HepG2 (cell line): ENCODE results near the gene NPW. TPM values are rescaled to one million over a fixed set of nuclear protein-coding genes. Genes with fewer than 3 reads are reported as not detected.

ENCODE experiments used
- AGO1 ChIP-seq: fragments of 200-400 bp; formaldehyde crosslinking; IDR thresholded peaks from 2 replicates; pipeline ENCODE4 v1.6.1; 2017; ENCODE audit warnings: mild to moderate bottlenecking, low read depth, low read length, moderate library complexity; ENCODE audit not compliant: poor library complexity, severe bottlenecking
- ARNTL ChIP-seq: sonication (generic); formaldehyde crosslinking; IDR thresholded peaks from 2 replicates; pipeline ENCODE4 v1.4.0; 2020; ENCODE audit warnings: mild to moderate bottlenecking, missing genetic modification reagents
- CCDC6 ChIP-seq: sonication (generic); formaldehyde crosslinking; IDR thresholded peaks from 2 replicates; pipeline ENCODE4 v1.8.1; 2022; ENCODE audit warnings: mild to moderate bottlenecking, missing genetic modification reagents, moderate library complexity
- ERF ChIP-seq: IDR thresholded peaks from 2 replicates; pipeline ENCODE4 v1.6.1; 2018; ENCODE audit warnings: missing biosample characterization, missing genetic modification reagents
- FOXO1 ChIP-seq: sonication (generic); formaldehyde crosslinking; IDR thresholded peaks from 2 replicates; pipeline ENCODE4 v1.4.0; 2020; ENCODE audit warnings: missing genetic modification reagents
- GABPA ChIP-seq, 2 experiments: IDR thresholded peaks; 2 replicates each; pipeline ENCODE4 v1.6.1; 2011 to 2016; ENCODE audit warnings: low read depth in 2 of 2, low read length in 1 of 2, missing biosample characterization in 1 of 2, missing genetic modification characterization in 1 of 2
- GLI4 ChIP-seq: sonication (generic); formaldehyde crosslinking; IDR thresholded peaks from 2 replicates; pipeline ENCODE4 v1.5.1; 2020; ENCODE audit warnings: missing genetic modification reagents, mild to moderate bottlenecking, moderate library complexity, borderline replicate concordance
- HOXD1 ChIP-seq: sonication (generic); formaldehyde crosslinking; IDR thresholded peaks from 2 replicates; pipeline ENCODE4 v1.5.0; 2020; ENCODE audit warnings: missing genetic modification reagents
- ISX ChIP-seq: sonication (generic); formaldehyde crosslinking; conservative IDR thresholded peaks from 2 replicates; pipeline ENCODE4 v1.5.0; 2020; ENCODE audit warnings: missing genetic modification reagents
- MAFK ChIP-seq, 2 experiments: IDR thresholded peaks in 1 of 2; conservative IDR thresholded peaks in 1 of 2; 2 replicates each; pipeline ENCODE4 v1.6.1; 2011; ENCODE audit warnings: improper control_type of control experiment in 2 of 2, low read length in 2 of 2
- MAX ChIP-seq: IDR thresholded peaks from 2 replicates; pipeline ENCODE4 v1.6.1; 2012; ENCODE audit warnings: inconsistent platforms
- MAZ ChIP-seq, 2 experiments: sonication (generic) in 1 of 2; formaldehyde crosslinking in 1 of 2; IDR thresholded peaks; 2 replicates each; pipeline versions ENCODE4 v1.5.0 to v1.6.1; 2012 to 2020; ENCODE audit warnings: low read depth in 2 of 2, mild to moderate bottlenecking in 2 of 2, borderline replicate concordance in 1 of 2, improper control_type of control experiment in 1 of 2, low read length in 1 of 2, missing genetic modification reagents in 1 of 2, moderate library complexity in 1 of 2
- NFATC3 ChIP-seq: sonication (generic); formaldehyde crosslinking; IDR thresholded peaks from 2 replicates; pipeline ENCODE4 v1.5.1; 2020; ENCODE audit warnings: mild to moderate bottlenecking, missing genetic modification reagents
- NR2F6 ChIP-seq, 2 experiments: IDR thresholded peaks; 2 replicates each; pipeline ENCODE4 v1.6.1; 2016; ENCODE audit warnings: antibody characterized with exemption in 1 of 2, mild to moderate bottlenecking in 1 of 2
- PITX1 ChIP-seq: sonication (generic); formaldehyde crosslinking; IDR thresholded peaks from 2 replicates; pipeline ENCODE4 v1.5.1; 2020; ENCODE audit warnings: mild to moderate bottlenecking, missing genetic modification reagents
- RAD21 ChIP-seq: fragments of 450-650 bp; formaldehyde crosslinking; IDR thresholded peaks from 2 replicates; pipeline ENCODE4 v1.5.0; 2020; ENCODE audit warnings: mild to moderate bottlenecking
- RARA ChIP-seq: IDR thresholded peaks from 2 replicates; pipeline ENCODE4 v1.6.1; 2016; ENCODE audit warnings: missing genetic modification reagents, missing compliant biosample characterization
- SRSF4 ChIP-seq: fragments of 200-400 bp; formaldehyde crosslinking; IDR thresholded peaks from one replicate; pipeline ENCODE4 v1.6.1; 2018; ENCODE audit warnings: mild to moderate bottlenecking, low read depth, low read length, moderate library complexity; ENCODE audit not compliant: poor library complexity, severe bottlenecking
- TARDBP ChIP-seq: sonication (generic); formaldehyde crosslinking; IDR thresholded peaks from 2 replicates; pipeline ENCODE4 v1.8.0; 2022; ENCODE audit warnings: mild to moderate bottlenecking, missing genetic modification reagents
- TBP ChIP-seq: sonication (generic); formaldehyde crosslinking; IDR thresholded peaks from 2 replicates; pipeline ENCODE4 v1.5.0; 2020; ENCODE audit warnings: missing genetic modification reagents
- UBTF ChIP-seq: sonication (generic); formaldehyde crosslinking; IDR thresholded peaks from 2 replicates; pipeline ENCODE4 v1.4.0; 2020; ENCODE audit warnings: mild to moderate bottlenecking, missing genetic modification reagents
- ZFAT ChIP-seq: sonication (generic); formaldehyde crosslinking; conservative IDR thresholded peaks from 2 replicates; pipeline ENCODE4 v1.8.1; 2023; ENCODE audit warnings: missing genetic modification reagents, inconsistent platforms
- ZFY ChIP-seq: sonication (generic); formaldehyde crosslinking; IDR thresholded peaks from 2 replicates; pipeline ENCODE4 v1.4.0; 2020; ENCODE audit warnings: missing genetic modification reagents
- ZNF670 ChIP-seq: sonication (generic); formaldehyde crosslinking; IDR thresholded peaks from 2 replicates; pipeline ENCODE4 v1.8.0; 2022; ENCODE audit warnings: mild to moderate bottlenecking, missing genetic modification reagents, borderline replicate concordance
- ZNF773 ChIP-seq: sonication (generic); formaldehyde crosslinking; IDR thresholded peaks from 2 replicates; pipeline ENCODE4 v1.4.0; 2020; ENCODE audit warnings: missing genetic modification reagents, borderline replicate concordance
- polyA plus RNA-seq, 8 experiments: library from polyadenylated mRNA; depleted of rRNA in 3 of 8; stranded (reverse) in 7 of 8; unstranded in 1 of 8; fragments of >200 nt; fragmentation: Illumina TruSeq in 4 of 8; extraction: Trizol in 4 of 8; gene quantifications; 2 replicates each; pipeline versions ENCODE4 v1.2.1 to v1.2.3, GENCODE V29; 2011 to 2016; ENCODE audit warnings: low read depth in 4 of 8, missing spikeins in 1 of 8, mixed read lengths in 1 of 8; ENCODE audit not compliant: insufficient read depth in 1 of 8
- total RNA-seq, 5 experiments: library from RNA; depleted of rRNA; stranded (reverse); fragments of >200 nt; fragmentation: Illumina TruSeq; extraction: Trizol; gene quantifications; 2 replicates each; pipeline ENCODE4 v1.2.3, GENCODE V29; 2016; ENCODE audit warnings: low read depth in 1 of 5
- TF ChIP-seq, protein P1 (sequence below): IDR thresholded peaks from 2 replicates; pipeline ENCODE4 v1.6.1; 2018; ENCODE audit warnings: missing genetic modification reagents

Gene NPW
- total and polyA plus RNA-seq, 2 of the 13 experiments (the other 11 are each of a cell fraction or from before 2014, with no cell fraction given) = 0.24 to 0.97 TPM

GRCh38 chr16:2039274-2040031 lies 19.9 kb downstream of the NPW start (continued):
- TF ChIP-seq CCDC6 (CRISPR knock-in tag) (peak; percentile 73; the same call in 1 of the 2 replicates), NFATC3 (CRISPR knock-in tag) (no peak), MAX (peak; percentile 80; the same call in 1 of the 2 replicates), MAFK (conservative IDR thresholded peaks at IDR 0.05 in 1 of 2, IDR thresholded peaks at IDR 0.05 in 1 of 2; ENCODE audit: low read length in 2 of 2) (no peak), AGO1 (peak; percentile 94), ISX (no peak), RAD21 (CRISPR knock-in tag) (0 out of 2 replicates have a peak, but pooled peaks have one; percentile 11), UBTF (peak; percentile 90), GABPA (IDR thresholded peaks at IDR 0.05; ENCODE audit: low read depth, low read length) (no peak), GABPA (CRISPR knock-in tag; IDR thresholded peaks at IDR 0.05; ENCODE audit: low read depth) (peak; percentile 26; the same call in 1 of the 2 replicates), MAZ (IDR thresholded peaks at IDR 0.05; ENCODE audit: borderline replicate concordance, low read depth, low read length) (no peak), MAZ (CRISPR knock-in tag; IDR thresholded peaks at IDR 0.05; ENCODE audit: low read depth) (peak; percentile 74), TBP (CRISPR knock-in tag) (no peak), SRSF4 (no peak), ERF (peak; percentile 79), ZNF773 (CRISPR knock-in tag) (peak; percentile 81; the same call in 1 of the 2 replicates), PITX1 (CRISPR knock-in tag) (peak; percentile 86), ZNF670 (CRISPR knock-in tag) (0 out of 2 replicates have a peak, but pooled peaks have one; percentile 85), FOXO1 (CRISPR knock-in tag) (peak; percentile 67; the same call in 1 of the 2 replicates), HOXD1 (CRISPR knock-in tag) (peak; percentile 57; the same call in 1 of the 2 replicates), ZFY (peak; percentile 38; the same call in 1 of the 2 replicates), TARDBP (CRISPR knock-in tag) (peak; percentile 83), ZFAT (CRISPR knock-in tag) (no peak), NR2F6 (IDR thresholded peaks at IDR 0.05) (peak; percentile 95), NR2F6 (CRISPR knock-in tag; IDR thresholded peaks at IDR 0.05) (peak; percentile 97), RARA (CRISPR knock-in tag) (peak; percentile 92), ARNTL (CRISPR knock-in tag) (peak; percentile 58), GLI4 (CRISPR knock-in tag) (no peak)
- TF ChIP-seq, protein P1, sequence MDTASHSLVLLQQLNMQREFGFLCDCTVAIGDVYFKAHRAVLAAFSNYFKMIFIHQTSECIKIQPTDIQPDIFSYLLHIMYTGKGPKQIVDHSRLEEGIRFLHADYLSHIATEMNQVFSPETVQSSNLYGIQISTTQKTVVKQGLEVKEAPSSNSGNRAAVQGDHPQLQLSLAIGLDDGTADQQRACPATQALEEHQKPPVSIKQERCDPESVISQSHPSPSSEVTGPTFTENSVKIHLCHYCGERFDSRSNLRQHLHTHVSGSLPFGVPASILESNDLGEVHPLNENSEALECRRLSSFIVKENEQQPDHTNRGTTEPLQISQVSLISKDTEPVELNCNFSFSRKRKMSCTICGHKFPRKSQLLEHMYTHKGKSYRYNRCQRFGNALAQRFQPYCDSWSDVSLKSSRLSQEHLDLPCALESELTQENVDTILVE (CRISPR knock-in tag) = peak; percentile 50; the same call in 1 of the 2 replicates
